Thoracic aorta (tissue), 2 donors: ENCODE data around the gene GPD1. TPM values are rescaled to one million over a fixed set of nuclear protein-coding genes. Genes with fewer than 3 reads are reported as not detected.
A peak's percentile ranks its signal among the peaks of the same experiment; 100 is the strongest.

ENCODE experiments used
- ATAC-seq: fragments of 150-250 bp; one replicate; pipeline ENCODE4 v1.8.0; 2017; ENCODE audit warnings: low read depth; ENCODE audit not compliant: insufficient number of reproducible peaks, low FRiP score
- DNase-seq: peaks from one replicate; pipeline ENCODE4 v3.0.0-alpha.2; 2020; ENCODE audit warnings: low spot score
- H3K27ac ChIP-seq, 2 donors: fragments of 200-600 bp; sonication (generic); 1 replicate in 1 of 2; 2 replicates in 1 of 2; pipeline ENCODE4 v1.5.1; 2016; ENCODE audit warnings: mild to moderate bottlenecking in 2 of 2, moderate library complexity in 2 of 2
- H3K27me3 ChIP-seq: fragments of 200-600 bp; sonication (generic); replicated peaks from 2 replicates; pipeline ENCODE4 v1.6.0; 2016; ENCODE audit warnings: mild to moderate bottlenecking; ENCODE audit not compliant: insufficient read depth
- H3K36me3 ChIP-seq: fragments of 200-600 bp; sonication (generic); one replicate; pipeline ENCODE4 v1.5.1; 2016
- H3K4me1 ChIP-seq, 2 donors: fragments of 200-600 bp; sonication (generic); 1 replicate in 1 of 2; 2 replicates in 1 of 2; pipeline versions ENCODE4 v1.5.1 to v1.6.0; 2016; ENCODE audit warnings: low read depth in 2 of 2, mild to moderate bottlenecking in 1 of 2; ENCODE audit not compliant: control insufficient read depth in 1 of 2
- H3K4me3 ChIP-seq: fragments of 200-600 bp; sonication (generic); 2 replicates; pipeline ENCODE4 v1.5.1; 2016; ENCODE audit warnings: mild to moderate bottlenecking
- H3K9me3 ChIP-seq: fragments of 200-600 bp; sonication (generic); 2 replicates; pipeline ENCODE4 v1.5.1; 2016
- CTCF ChIP-seq: fragments of 200-600 bp; sonication (generic); IDR thresholded peaks from one replicate; pipeline ENCODE4 v1.5.1; 2019; ENCODE audit warnings: antibody characterized with exemption
- total RNA-seq, 2 donors: library from RNA; depleted of rRNA; stranded (reverse); fragments of >200 nt; gene quantifications; one replicate each; pipeline versions ENCODE4 v1.1.0 to v1.2.3, GENCODE V29; 2016

GPD1 gene
- total RNA-seq, 2 donors from 2014 or later = 4.2 to 5.0 TPM

GRCh38 chr12:50117057-50117622 is 13.3 kb downstream of the GPD1 start:
- Histone ChIP-seq H3K9me3 (no peaks in the 10 kb centered on the region), H3K4me1 (peaks cover 36 to 38% of the 10 kb centered on the region in 2 donors), H3K27ac (peak overlapping the region; percentile 45 to 49), H3K4me3 (peak overlapping the region; percentile 15), H3K27me3 (no peaks in the 10 kb centered on the region), H3K36me3 (peaks cover 19% of the 10 kb centered on the region)
- ATAC-seq = peak; percentile 14
- no peak for TF ChIP-seq CTCF
- DNase-seq = no peak

- DNase-seq = no peak
- Histone ChIP-seq H3K27me3 (no peaks in the 10 kb centered on the region), H3K4me3 (no peak overlapping the region), H3K36me3 (peaks cover 26% of the 10 kb centered on the region), H3K4me1 (peaks cover 21 to 23% of the 10 kb centered on the region in 2 donors), H3K9me3 (no peaks in the 10 kb centered on the region), H3K27ac (no peak overlapping the region)
- ATAC-seq = no peak
- no peak for TF ChIP-seq CTCF
Observed at GRCh38 chr12:50119387-50119786, 15.6 kb downstream of the GPD1 start.

GRCh38 chr12:50120521-50120920 is 16.7 kb downstream of the GPD1 start:
- Histone ChIP-seq H3K9me3 (no peaks in the 10 kb centered on the region), H3K27me3 (no peaks in the 10 kb centered on the region), H3K36me3 (peaks cover 26% of the 10 kb centered on the region), H3K27ac (no peak overlapping the region), H3K4me3 (no peak overlapping the region), H3K4me1 (peaks cover 19 to 30% of the 10 kb centered on the region in 2 donors)
- DNase-seq (no peak), ATAC-seq (no peak)
- TF ChIP-seq CTCF = no peak

- Histone ChIP-seq H3K4me1 (peaks cover 18 to 34% of the 10 kb centered on the region in 2 donors), H3K36me3 (peaks cover 26% of the 10 kb centered on the region), H3K27me3 (no peaks in the 10 kb centered on the region), H3K4me3 (no peak overlapping the region), H3K27ac (no peak overlapping the region), H3K9me3 (no peaks in the 10 kb centered on the region)
- ATAC-seq = no peak
- DNase-seq = no peak
- TF ChIP-seq CTCF = no peak
Observed at GRCh38 chr12:50120953-50121352, 17.1 kb downstream of the GPD1 start.

GRCh38 chr12:50121641-50122040 is 17.8 kb downstream of the GPD1 start:
- Histone ChIP-seq H3K27me3 (no peaks in the 10 kb centered on the region), H3K4me1 (peaks cover 16 to 37% of the 10 kb centered on the region in 2 donors), H3K9me3 (no peaks in the 10 kb centered on the region), H3K27ac (no peak overlapping the region), H3K36me3 (peaks cover 26% of the 10 kb centered on the region), H3K4me3 (no peak overlapping the region)
- TF ChIP-seq CTCF = no peak
- ATAC-seq (no peak), DNase-seq (no peak)
